ENCODE data around the gene HS3ST1.

Gene HS3ST1

DNA sequence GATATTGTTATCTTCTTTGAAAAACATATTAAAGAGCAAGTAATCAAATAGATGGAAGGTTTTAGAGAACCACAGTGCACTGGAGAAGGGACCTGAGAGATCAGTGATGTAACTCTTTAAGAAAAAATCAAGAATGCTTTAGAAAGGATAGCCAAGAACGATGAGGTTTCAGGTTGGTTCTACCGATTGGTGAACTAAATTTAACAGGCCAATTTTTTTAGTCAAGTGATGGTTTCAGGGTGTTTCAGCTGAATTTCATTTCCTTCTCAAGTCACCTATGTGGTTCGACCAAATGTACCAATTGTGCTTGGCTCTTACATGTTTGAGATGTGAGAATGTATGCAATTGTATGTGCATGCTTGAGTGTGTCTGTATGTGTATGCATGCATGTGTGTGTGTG, 26.5 kb downstream of the HS3ST1 start:
- Histone ChIP-seq H3K4me1 (ENCODE audit: control insufficient read depth, low read length) (no peaks in the 10 kb centered on the region), H3K27ac (ENCODE audit: low read depth, low read length) (no peak overlapping the region)

DNA sequence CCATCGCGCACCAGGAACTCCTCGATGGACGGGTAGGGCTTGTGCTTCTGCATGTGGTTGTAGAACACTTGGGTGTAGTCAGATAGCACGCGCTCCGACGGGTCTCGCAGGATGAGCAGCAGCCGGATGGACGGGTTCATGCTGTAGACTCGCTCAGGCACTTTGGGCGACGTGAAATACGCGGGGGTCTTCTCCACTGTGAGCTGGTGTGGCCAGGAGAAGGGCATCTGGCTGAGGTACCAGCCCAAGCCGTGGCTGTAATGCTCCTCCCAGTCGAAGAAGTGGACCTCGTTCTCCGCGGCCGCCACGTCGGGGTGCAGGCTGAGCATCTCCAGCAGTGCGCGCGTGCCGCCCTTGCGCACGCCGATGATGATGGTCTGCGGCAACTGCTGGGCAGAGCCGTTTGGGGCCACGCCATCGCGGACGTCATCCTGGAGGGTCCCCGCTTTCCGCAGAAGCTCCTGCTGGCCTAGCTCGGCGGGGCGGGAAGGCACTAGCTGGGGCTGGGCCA, 29.2 kb downstream of the HS3ST1 start:
- no peaks in the 10 kb centered on the region for H3K9me2 ChIP-seq (replicated peaks; ENCODE audit: control insufficient read depth, low read length)

More for the DNA sequence above, 26.5 kb downstream of the HS3ST1 start:
- no peaks in the 10 kb centered on the region for H3K79me2 ChIP-seq (ENCODE audit: control insufficient read depth, low read length)
- H3F3A ChIP-seq (ENCODE audit: control insufficient read depth, insufficient read depth): no peaks in the 10 kb centered on the region
- no peaks in the 10 kb centered on the region for H3K9me2 ChIP-seq (replicated peaks; ENCODE audit: control insufficient read depth, low read length)
- H3K36me3 ChIP-seq (ENCODE audit: control insufficient read depth, low read length): no peaks in the 10 kb centered on the region
- H3K4me3 ChIP-seq (ENCODE audit: low read length): no peak overlapping the region
- H3K4me2 ChIP-seq (ENCODE audit: low read length): no peak overlapping the region
- TF ChIP-seq, protein P1, sequence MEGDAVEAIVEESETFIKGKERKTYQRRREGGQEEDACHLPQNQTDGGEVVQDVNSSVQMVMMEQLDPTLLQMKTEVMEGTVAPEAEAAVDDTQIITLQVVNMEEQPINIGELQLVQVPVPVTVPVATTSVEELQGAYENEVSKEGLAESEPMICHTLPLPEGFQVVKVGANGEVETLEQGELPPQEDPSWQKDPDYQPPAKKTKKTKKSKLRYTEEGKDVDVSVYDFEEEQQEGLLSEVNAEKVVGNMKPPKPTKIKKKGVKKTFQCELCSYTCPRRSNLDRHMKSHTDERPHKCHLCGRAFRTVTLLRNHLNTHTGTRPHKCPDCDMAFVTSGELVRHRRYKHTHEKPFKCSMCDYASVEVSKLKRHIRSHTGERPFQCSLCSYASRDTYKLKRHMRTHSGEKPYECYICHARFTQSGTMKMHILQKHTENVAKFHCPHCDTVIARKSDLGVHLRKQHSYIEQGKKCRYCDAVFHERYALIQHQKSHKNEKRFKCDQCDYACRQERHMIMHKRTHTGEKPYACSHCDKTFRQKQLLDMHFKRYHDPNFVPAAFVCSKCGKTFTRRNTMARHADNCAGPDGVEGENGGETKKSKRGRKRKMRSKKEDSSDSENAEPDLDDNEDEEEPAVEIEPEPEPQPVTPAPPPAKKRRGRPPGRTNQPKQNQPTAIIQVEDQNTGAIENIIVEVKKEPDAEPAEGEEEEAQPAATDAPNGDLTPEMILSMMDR (IDR thresholded peaks at IDR 0.05; ENCODE audit: low read depth, low read length, poor library complexity, severe bottlenecking): no peak
- no peak for TF ChIP-seq EZH2phosphoT487 (IDR thresholded peaks at IDR 0.05; ENCODE audit: borderline replicate concordance, low read length)
- H3K9me3 ChIP-seq (ENCODE audit: control insufficient read depth, insufficient read depth, low read length): no peaks in the 10 kb centered on the region
- no peaks in the 10 kb centered on the region for H3K27me3 ChIP-seq (ENCODE audit: control insufficient read depth, low read length)
- H4K20me1 ChIP-seq (ENCODE audit: control insufficient read depth, insufficient read depth, low read depth, low read length): no peaks in the 10 kb centered on the region

DNA sequence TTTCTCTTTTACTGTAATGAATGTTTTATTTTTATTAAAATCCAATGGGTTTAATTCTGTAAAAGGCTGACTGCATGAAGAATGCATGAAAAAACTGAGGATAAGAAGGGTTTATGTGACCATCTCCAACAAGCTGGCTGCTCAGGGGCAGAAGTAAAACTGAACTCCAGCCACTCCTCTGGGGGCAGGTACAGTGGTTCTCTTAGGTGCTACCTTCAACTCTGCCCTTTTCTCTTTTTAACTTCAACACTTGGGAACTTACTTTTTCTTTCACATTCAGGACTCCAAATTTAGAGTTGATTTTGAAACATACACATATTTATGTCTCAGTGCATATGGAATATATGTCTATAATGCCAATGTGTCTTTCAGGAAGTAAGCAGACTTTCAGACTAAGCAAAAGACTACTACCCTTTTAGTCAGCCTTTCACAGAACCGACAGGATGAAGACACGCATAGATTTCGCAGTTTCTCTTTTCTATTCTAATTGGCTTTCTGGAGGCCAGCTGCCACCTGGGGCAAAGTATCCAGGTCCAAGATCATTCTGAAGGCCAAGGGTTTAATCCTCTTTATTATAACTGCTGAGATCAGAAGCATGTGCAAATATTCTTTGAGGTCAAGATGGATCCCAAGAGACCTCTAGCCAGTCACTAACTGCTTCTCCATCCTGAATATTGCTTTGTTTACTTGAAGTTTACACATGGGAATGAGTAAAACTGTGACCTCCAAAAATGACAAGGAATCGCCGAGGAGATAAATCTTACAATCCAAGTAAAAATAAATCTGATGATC, 30.7 kb downstream of the HS3ST1 start:
- TF ChIP-seq, protein P1 (IDR thresholded peaks at IDR 0.05; ENCODE audit: low read depth, low read length, poor library complexity, severe bottlenecking): no peak
- TF ChIP-seq EZH2phosphoT487 (IDR thresholded peaks at IDR 0.05; ENCODE audit: borderline replicate concordance, low read length): no peak
- no peak overlapping the region for H3K27ac ChIP-seq (ENCODE audit: low read depth, low read length)
- no peaks in the 10 kb centered on the region for H3K27me3 ChIP-seq (ENCODE audit: control insufficient read depth, low read length)
- H3K79me2 ChIP-seq (ENCODE audit: control insufficient read depth, low read length): no peaks in the 10 kb centered on the region
- no peaks in the 10 kb centered on the region for H3K9me3 ChIP-seq (ENCODE audit: control insufficient read depth, insufficient read depth, low read length)
- no peak overlapping the region for H3K4me3 ChIP-seq (ENCODE audit: low read length)
- H3K9me2 ChIP-seq (replicated peaks; ENCODE audit: control insufficient read depth, low read length): no peaks in the 10 kb centered on the region
- H4K20me1 ChIP-seq (ENCODE audit: control insufficient read depth, insufficient read depth, low read depth, low read length): no peaks in the 10 kb centered on the region
- H3F3A ChIP-seq (ENCODE audit: control insufficient read depth, insufficient read depth): no peaks in the 10 kb centered on the region
- no peak overlapping the region for H3K4me2 ChIP-seq (ENCODE audit: low read length)
- H3K4me1 ChIP-seq (ENCODE audit: control insufficient read depth, low read length): no peaks in the 10 kb centered on the region
- no peaks in the 10 kb centered on the region for H3K36me3 ChIP-seq (ENCODE audit: control insufficient read depth, low read length)

More for the DNA sequence above, 29.2 kb downstream of the HS3ST1 start:
- Histone ChIP-seq H4K20me1 (ENCODE audit: control insufficient read depth, insufficient read depth, low read depth, low read length) (no peaks in the 10 kb centered on the region), H3K27ac (ENCODE audit: low read depth, low read length) (no peak overlapping the region), H3K4me2 (ENCODE audit: low read length) (no peak overlapping the region), H3K36me3 (ENCODE audit: control insufficient read depth, low read length) (no peaks in the 10 kb centered on the region), H3K27me3 (ENCODE audit: control insufficient read depth, low read length) (no peaks in the 10 kb centered on the region), H3F3A (ENCODE audit: control insufficient read depth, insufficient read depth) (no peaks in the 10 kb centered on the region), H3K4me1 (ENCODE audit: control insufficient read depth, low read length) (no peaks in the 10 kb centered on the region), H3K4me3 (ENCODE audit: low read length) (no peak overlapping the region), H3K9me3 (ENCODE audit: control insufficient read depth, insufficient read depth, low read length) (no peaks in the 10 kb centered on the region), H3K79me2 (ENCODE audit: control insufficient read depth, low read length) (no peaks in the 10 kb centered on the region)
- no peak for TF ChIP-seq EZH2phosphoT487 (IDR thresholded peaks at IDR 0.05; ENCODE audit: borderline replicate concordance, low read length)
- TF ChIP-seq, protein P1 (IDR thresholded peaks at IDR 0.05; ENCODE audit: low read depth, low read length, poor library complexity, severe bottlenecking): no peak

Data from DOHH2 (cell line).